ENCODE results near the gene GALNT9. TPM values are rescaled to one million over a fixed set of nuclear protein-coding genes. Genes with fewer than 3 reads are reported as not detected.

The GALNT9 gene
- polyA plus RNA-seq, 1 of the 3 experiments (the other 2 are of a cell fraction): not detected

DNA sequence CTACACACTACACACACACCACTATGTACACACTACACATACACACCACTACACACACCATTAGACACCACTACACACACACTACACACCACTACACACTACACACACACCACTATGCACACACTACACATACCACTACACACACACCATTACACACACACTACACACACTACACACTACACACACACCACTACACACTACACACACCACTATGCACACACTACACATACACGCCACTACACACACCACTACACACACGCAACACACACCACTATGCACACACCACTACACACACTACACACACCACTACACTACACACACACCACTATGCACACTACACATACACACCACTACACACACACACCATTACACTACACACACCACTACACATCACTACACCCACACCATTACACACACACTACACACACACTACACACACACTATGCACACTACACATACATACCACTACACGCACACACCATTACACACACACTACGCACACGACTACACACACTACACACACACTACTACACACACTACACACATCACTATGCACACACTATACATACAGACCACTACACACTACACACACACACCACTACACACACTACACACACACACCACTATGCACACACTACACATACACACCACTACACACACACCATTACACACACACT is 171.5 kb downstream of the GALNT9 start:
- Histone ChIP-seq H3K36me3 (replicated peaks in 1 of 2; ENCODE audit: control insufficient read depth in 1 of 2, insufficient read depth in 2 of 2, low read length in 1 of 2) (no peaks in the 10 kb centered on the region), H3K9me2 (no peaks in the 10 kb centered on the region), H3K27me3 (ENCODE audit: insufficient read depth) (peaks cover under 1% of the 10 kb centered on the region; the same call in 1 of the 2 replicates), H4K20me1 (ENCODE audit: insufficient read depth) (0 out of 2 replicates have a peak, but pooled peaks cover 3% of the 10 kb centered on the region), H3K9ac (no peak overlapping the region), H3K79me2 (ENCODE audit: insufficient read depth) (no peaks in the 10 kb centered on the region), H3K9me3 (no peaks in the 10 kb centered on the region), H3K4me2 (no peak overlapping the region), H3K4me1 (ENCODE audit: control insufficient read depth in 1 of 2, insufficient read depth in 2 of 2, low read depth in 1 of 2, low read length in 1 of 2) (peaks cover 0 to 1% of the 10 kb centered on the region in 2 experiments; a peak in 1 of 4 replicates), H2AFZ (ENCODE audit: low read depth) (no peak overlapping the region), H3K27ac (ENCODE audit: low read depth in 2 of 2, low read length in 1 of 2) (no peak overlapping the region), H3F3A (replicated peaks; ENCODE audit: insufficient read depth) (peaks cover 20% of the 10 kb centered on the region), H3K4me3 (ENCODE audit: low read depth in 2 of 2, low read length in 1 of 2) (no peak overlapping the region)
- DNase-seq: no peak
- no peak for TF ChIP-seq YY1 (IDR thresholded peaks at IDR 0.05; ENCODE audit: low read depth)
- TF ChIP-seq, protein P1, sequence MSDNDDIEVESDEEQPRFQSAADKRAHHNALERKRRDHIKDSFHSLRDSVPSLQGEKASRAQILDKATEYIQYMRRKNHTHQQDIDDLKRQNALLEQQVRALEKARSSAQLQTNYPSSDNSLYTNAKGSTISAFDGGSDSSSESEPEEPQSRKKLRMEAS (IDR thresholded peaks at IDR 0.05; ENCODE audit: low read depth): no peak
- TF ChIP-seq POLR2AphosphoS5 (IDR thresholded peaks at IDR 0.05; ENCODE audit: low read depth, low read length): no peak
- TF ChIP-seq RCOR1 (IDR thresholded peaks at IDR 0.05; ENCODE audit: low read length): no peak
- TF ChIP-seq, protein P2, sequence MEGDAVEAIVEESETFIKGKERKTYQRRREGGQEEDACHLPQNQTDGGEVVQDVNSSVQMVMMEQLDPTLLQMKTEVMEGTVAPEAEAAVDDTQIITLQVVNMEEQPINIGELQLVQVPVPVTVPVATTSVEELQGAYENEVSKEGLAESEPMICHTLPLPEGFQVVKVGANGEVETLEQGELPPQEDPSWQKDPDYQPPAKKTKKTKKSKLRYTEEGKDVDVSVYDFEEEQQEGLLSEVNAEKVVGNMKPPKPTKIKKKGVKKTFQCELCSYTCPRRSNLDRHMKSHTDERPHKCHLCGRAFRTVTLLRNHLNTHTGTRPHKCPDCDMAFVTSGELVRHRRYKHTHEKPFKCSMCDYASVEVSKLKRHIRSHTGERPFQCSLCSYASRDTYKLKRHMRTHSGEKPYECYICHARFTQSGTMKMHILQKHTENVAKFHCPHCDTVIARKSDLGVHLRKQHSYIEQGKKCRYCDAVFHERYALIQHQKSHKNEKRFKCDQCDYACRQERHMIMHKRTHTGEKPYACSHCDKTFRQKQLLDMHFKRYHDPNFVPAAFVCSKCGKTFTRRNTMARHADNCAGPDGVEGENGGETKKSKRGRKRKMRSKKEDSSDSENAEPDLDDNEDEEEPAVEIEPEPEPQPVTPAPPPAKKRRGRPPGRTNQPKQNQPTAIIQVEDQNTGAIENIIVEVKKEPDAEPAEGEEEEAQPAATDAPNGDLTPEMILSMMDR (IDR thresholded peaks at IDR 0.05): no peak
- TF ChIP-seq GABPA (IDR thresholded peaks at IDR 0.05; ENCODE audit: low read depth): no peak
- no peak for TF ChIP-seq RFX5 (IDR thresholded peaks at IDR 0.05; ENCODE audit: low read length)
- POLR2A ChIA-PET: no interaction called here
- CTCF ChIA-PET: no interaction called here
- WGBS (ENCODE audit: low lambda C conversion rate): 85% methylated on average over 5 of the region's 5 CpGs

- TF ChIP-seq IRF3 (IDR thresholded peaks at IDR 0.05; ENCODE audit: low read depth, low read length): no peak
- TF ChIP-seq ELF1 (IDR thresholded peaks at IDR 0.05): no peak
- no peaks in the 10 kb centered on the region for H3K27me3 ChIP-seq (ENCODE audit: insufficient read depth)
- H3K27ac ChIP-seq (ENCODE audit: low read depth in 2 of 2, low read length in 1 of 2): no peak overlapping the region
- peaks cover 15% of the 10 kb centered on the region for H3F3A ChIP-seq (replicated peaks; ENCODE audit: insufficient read depth)
- no peaks in the 10 kb centered on the region for H3K9me3 ChIP-seq
- H3K4me3 ChIP-seq (ENCODE audit: low read depth in 2 of 2, low read length in 1 of 2): no peak overlapping the region
- no peak overlapping the region for H3K4me2 ChIP-seq
- no peak overlapping the region for H2AFZ ChIP-seq (ENCODE audit: low read depth)
- DNase-seq: no peak
- no peaks in the 10 kb centered on the region for H3K4me1 ChIP-seq (ENCODE audit: control insufficient read depth in 1 of 2, insufficient read depth in 2 of 2, low read depth in 1 of 2, low read length in 1 of 2)
- POLR2A ChIA-PET: no interaction called here
- no peak overlapping the region for H3K9ac ChIP-seq
- WGBS (ENCODE audit: low lambda C conversion rate): 81% methylated on average over 8 of the region's 8 CpGs
- peaks cover 0 to 3% of the 10 kb centered on the region in 2 experiments for H3K36me3 ChIP-seq (replicated peaks in 1 of 2; ENCODE audit: control insufficient read depth in 1 of 2, insufficient read depth in 2 of 2, low read length in 1 of 2)
- no peaks in the 10 kb centered on the region for H3K9me2 ChIP-seq
- no peaks in the 10 kb centered on the region for H3K79me2 ChIP-seq (ENCODE audit: insufficient read depth)
- CTCF ChIA-PET: no interaction called here
- H4K20me1 ChIP-seq (ENCODE audit: insufficient read depth): 0 out of 2 replicates have a peak, but pooled peaks cover 3% of the 10 kb centered on the region
Measured at GRCh38 chr12:132156573-132157325, 172.6 kb downstream of the GALNT9 start.

Data from SK-N-SH (cell line).